Naive thymus-derived CD8-positive, alpha-beta T cell (primary cell): ENCODE measurements around the gene ROM1. TPM values are rescaled to one million over a fixed set of nuclear protein-coding genes. Genes with fewer than 3 reads are reported as not detected.

Experiments
- ATAC-seq, 2 donors: fragments of 150-1000 bp; cut with Tn5 transposase in 1 of 2; sonication (Bioruptor Pico), chemical (Tn5 transposase) in 1 of 2; 1 replicate in 1 of 2; 2 replicates in 1 of 2; pipeline ENCODE4 v1.10.0; 2021; ENCODE audit warnings: mild to moderate bottlenecking in 2 of 2, moderate library complexity in 2 of 2
- POLR2A ChIA-PET: fragments of 350-600 bp; sonication (Branson Sonifier 250); formaldehyde crosslinking; loops from one replicate; lab custom pipeline; 2021; ENCODE audit warnings: antibody characterized with exemption; lab: Charles Lee
- DNase-seq, 10 donors: peaks; one replicate each; pipeline versions ENCODE4 v3.0.0 to v3.0.0-alpha.2; 2020 to 2022
- H3K27ac Mint-ChIP-seq, 10 donors: one replicate each; pipeline ENCODE4 v1.8.0; 2020 to 2022; ENCODE audit warnings: mild to moderate bottlenecking in 10 of 10, mixed read lengths in 10 of 10, moderate library complexity in 4 of 10, inconsistent platforms in 1 of 10
- H3K27me3 Mint-ChIP-seq, 5 donors: one replicate each; pipeline ENCODE4 v1.8.0; 2021 to 2022; ENCODE audit warnings: mixed read lengths in 5 of 5
- H3K36me3 Mint-ChIP-seq, 3 donors: one replicate each; pipeline ENCODE4 v1.8.0; 2020 to 2022; ENCODE audit warnings: mixed read lengths in 3 of 3, mild to moderate bottlenecking in 2 of 3, inconsistent platforms in 1 of 3
- H3K4me1 Mint-ChIP-seq, 4 donors: one replicate each; pipeline ENCODE4 v1.8.0; 2021 to 2022; ENCODE audit warnings: mixed read lengths in 4 of 4
- H3K4me3 Mint-ChIP-seq, 10 donors: one replicate each; pipeline ENCODE4 v1.8.0; 2020 to 2022; ENCODE audit warnings: mild to moderate bottlenecking in 10 of 10, mixed read lengths in 10 of 10, moderate library complexity in 6 of 10, inconsistent platforms in 1 of 10
- H3K9me3 Mint-ChIP-seq, 9 donors: one replicate each; pipeline ENCODE4 v1.8.0; 2020 to 2022; ENCODE audit warnings: mixed read lengths in 9 of 9, mild to moderate bottlenecking in 3 of 9, inconsistent platforms in 1 of 9, moderate library complexity in 1 of 9
- polyA plus RNA-seq, 3 donors: library from polyadenylated mRNA; unstranded; fragments of 300-500 nt; fragmentation: Illumina TruSeq; gene quantifications; one replicate each; pipeline ENCODE4 v1.2.3, GENCODE V29; 2021
- total RNA-seq, 8 experiments: library from RNA in 2 of 8; stranded (reverse) in 2 of 8; gene quantifications; one replicate each; pipeline ENCODE4 v1.2.3 and lab custom pipeline; 2021 to 2026

Gene ROM1
- total and polyA plus RNA-seq, 5 experiments from 2014 or later: 0.82 to 6.1 (median 1.9) TPM

DNA sequence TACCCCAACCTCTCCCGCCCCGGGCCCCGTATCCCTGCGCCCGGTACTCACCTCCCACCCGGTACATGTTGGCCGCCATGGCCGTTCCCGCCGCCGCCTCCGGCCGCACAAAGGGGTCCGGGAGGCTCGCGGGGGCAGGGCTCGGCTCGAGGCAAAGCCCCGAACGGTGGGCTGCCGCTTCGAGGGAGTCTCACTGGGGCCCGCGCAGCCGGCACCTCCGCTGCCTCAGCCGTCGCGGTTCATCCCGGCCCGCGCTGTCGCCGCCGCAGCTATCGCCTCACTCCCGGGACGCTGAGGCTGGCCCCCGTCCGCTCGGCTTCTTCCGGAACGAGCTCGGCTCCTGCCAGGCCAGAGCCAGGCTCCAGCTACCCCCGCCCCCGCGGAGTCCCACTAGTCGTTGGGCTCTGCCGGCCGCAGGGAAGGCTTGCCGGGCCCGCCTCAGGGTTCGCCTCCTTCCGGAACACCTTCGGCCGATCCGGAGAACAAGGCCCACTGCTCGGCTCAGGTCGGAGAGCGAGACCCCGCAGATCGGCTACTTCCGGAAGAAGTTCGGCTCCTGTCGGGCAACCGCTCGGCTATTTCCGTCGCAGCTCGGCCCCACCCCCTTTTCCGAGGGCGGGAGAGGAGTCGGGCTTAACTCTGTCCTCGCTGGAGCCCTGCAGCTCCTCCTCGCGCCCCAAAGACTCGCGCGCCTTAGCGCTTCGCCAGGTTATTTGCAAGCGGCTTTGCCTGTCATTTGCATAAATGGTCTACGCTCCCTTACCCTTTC is 11.5 kb upstream of the ROM1 start, which contains the start of gene MTA2:
MTA2 (minus strand) TSS at position 494 of the 769 bp plus-strand sequence; CDS start at position 79, 415 bp downstream.
- DNase-seq (peak; percentile 95 to 100 (median 99)), ATAC-seq (peak; percentile 82 to 83)
- H3K27ac Mint-ChIP-seq: peak within 1 kb of the TSS; percentile 93 to 97 (median 96)
- H3K4me1 Mint-ChIP-seq: peaks cover 37 to 66% (median 62%) of the 10 kb centered on the region in 4 donors
- no peaks in the 10 kb centered on the region for H3K27me3 Mint-ChIP-seq
- POLR2A ChIA-PET: interaction anchor here (0.6 to 9.9 kb wide), 34 partner anchors 9 to 280 kb away, joined by 3 to 166 read pairs (median 6); partner anchors contain the start of genes AHNAK, B3GAT3, C11orf98 and CSKMT
- H3K9me3 Mint-ChIP-seq: no peaks in the 10 kb centered on the region
- H3K36me3 Mint-ChIP-seq: peaks cover 0 to 69% (median 34%) of the 10 kb centered on the region in 3 donors
- H3K4me3 Mint-ChIP-seq: peak within 1 kb of the TSS; percentile 88 to 95 (median 92)

DNA sequence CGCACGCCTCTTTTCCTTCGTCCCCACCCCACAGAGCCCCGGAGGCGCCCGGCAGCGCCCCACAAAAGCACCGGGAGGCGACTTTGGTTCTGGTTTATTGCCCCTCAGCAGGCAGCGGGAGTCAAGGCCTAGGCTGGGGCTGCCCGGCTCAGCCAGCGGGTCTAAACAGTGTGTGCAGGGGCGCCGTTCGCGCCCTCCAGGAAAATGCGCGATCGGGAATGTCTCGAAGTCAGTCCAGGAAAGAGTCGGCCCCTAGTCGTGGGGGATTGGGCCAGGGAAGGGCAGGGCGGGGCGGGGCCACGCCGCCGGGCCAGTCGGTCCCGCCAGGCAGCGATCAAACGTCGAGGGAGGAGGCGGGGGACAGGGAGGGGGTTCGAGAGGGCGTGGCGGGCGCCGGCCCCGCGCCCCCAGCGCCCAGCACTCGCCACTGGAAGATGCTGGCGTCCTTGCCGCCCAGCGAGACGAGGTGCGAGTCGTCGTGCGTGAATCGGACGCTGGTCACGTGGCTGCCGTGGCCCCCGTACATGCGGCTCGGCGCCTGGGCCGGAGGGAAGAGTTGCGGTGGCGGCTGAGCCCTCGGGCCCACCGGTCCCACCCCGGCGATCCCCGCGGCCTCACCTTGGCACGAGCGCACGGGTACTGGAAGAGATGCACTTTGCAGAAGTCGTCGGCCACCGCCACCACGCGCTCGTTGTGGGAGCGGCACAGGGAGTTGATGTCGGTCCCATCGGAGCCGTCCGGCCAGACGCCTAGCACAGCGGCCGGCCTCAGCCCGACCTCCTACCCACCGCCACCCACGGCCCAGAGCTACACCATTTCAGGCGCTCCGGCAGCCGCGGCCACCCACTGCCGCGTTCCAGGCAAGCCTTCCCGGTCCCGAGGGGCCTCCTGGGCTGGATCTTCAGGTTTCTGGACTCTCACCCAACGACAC is 10.7 kb upstream of the ROM1 start:
- Mint-ChIP-seq H3K36me3 (peaks cover 0 to 67% (median 33%) of the 10 kb centered on the region in 3 donors), H3K4me1 (peaks cover 37 to 63% (median 59%) of the 10 kb centered on the region in 4 donors), H3K27ac (peak overlapping the region; percentile 81 to 97 (median 94)), H3K27me3 (no peaks in the 10 kb centered on the region), H3K9me3 (no peaks in the 10 kb centered on the region), H3K4me3 (peak overlapping the region; percentile 88 to 95 (median 92))
- POLR2A ChIA-PET: interaction anchor here (0.6 to 9.9 kb wide), 33 partner anchors 7 to 279 kb away, joined by 3 to 166 read pairs (median 7); partner anchors contain the start of genes AHNAK, B3GAT3, C11orf98 and CSKMT
- peak in 2 of 10 donors; percentile 20 to 59 for DNase-seq
- ATAC-seq: no peak

DNA sequence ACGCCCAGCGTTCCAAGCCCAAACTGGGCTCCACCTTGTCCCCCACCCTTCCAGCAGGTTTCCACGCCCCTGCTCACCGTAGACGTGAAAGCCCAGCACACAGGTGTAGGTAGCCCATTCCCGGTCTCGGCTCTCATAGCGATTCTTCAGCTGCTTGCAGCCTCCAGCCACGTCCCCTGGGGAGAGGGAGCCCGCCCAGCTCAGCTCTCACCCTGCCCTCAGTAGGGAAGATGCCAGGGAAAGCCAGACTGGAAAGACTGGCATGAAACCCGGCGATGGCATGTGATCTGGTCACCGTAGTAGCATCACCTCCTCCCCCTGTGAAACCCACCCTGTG is 10.0 kb upstream of the ROM1 start:
- H3K27me3 Mint-ChIP-seq: no peaks in the 10 kb centered on the region
- H3K4me3 Mint-ChIP-seq: peak overlapping the region; percentile 54 to 82 (median 70)
- no peaks in the 10 kb centered on the region for H3K9me3 Mint-ChIP-seq
- ATAC-seq (no peak), DNase-seq (no peak)
- POLR2A ChIA-PET: interaction anchor here (1.0 to 9.9 kb wide), 6 partner anchors 8 to 183 kb away, joined by 3 to 166 read pairs (median 7); partner anchors contain the start of genes C11orf98, CSKMT, EML3 and ROM1
- peaks cover 0 to 67% (median 36%) of the 10 kb centered on the region in 3 donors for H3K36me3 Mint-ChIP-seq
- H3K4me1 Mint-ChIP-seq: peaks cover 38 to 63% (median 59%) of the 10 kb centered on the region in 4 donors
- peak overlapping the region in 9 of 10 donors; percentile 39 to 86 (median 64) for H3K27ac Mint-ChIP-seq

DNA sequence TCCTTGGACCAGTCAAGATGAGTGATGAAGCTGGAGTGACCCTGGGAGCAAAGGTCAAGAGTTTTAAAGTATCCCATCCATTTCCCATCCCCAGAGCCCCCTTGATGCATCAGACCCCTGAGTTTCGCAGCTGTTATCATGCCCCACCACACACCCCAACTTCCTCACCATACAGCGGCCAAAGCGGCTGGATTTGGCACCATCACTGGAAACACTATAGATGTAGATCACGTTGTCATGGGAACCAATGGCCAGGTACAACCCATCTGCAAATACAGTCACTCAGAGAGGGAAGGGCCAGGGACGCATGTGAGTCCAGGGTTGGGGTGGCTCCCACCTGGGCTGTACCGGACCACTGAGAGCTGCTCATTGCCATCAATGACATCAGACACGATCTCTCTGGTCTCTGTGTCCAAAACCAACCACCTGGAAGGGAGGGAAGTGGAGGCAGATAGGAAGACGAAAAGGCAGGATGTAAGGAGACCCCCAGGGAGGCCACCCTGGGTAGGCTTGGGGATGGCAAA is 9.2 kb upstream of the ROM1 start:
- Mint-ChIP-seq H3K36me3 (peaks cover 0 to 61% (median 31%) of the 10 kb centered on the region in 3 donors), H3K9me3 (no peaks in the 10 kb centered on the region), H3K4me1 (peaks cover 33 to 62% (median 58%) of the 10 kb centered on the region in 4 donors), H3K4me3 (peak overlapping the region; percentile 48 to 82 (median 66)), H3K27ac (peak overlapping the region in 6 of 10 donors; percentile 39 to 75 (median 64)), H3K27me3 (no peaks in the 10 kb centered on the region)
- POLR2A ChIA-PET: interaction anchor here (0.6 to 9.9 kb wide), 8 partner anchors 8 to 93 kb away, joined by 3 to 166 read pairs (median 6); partner anchors contain the start of genes C11orf98, CSKMT, EML3 and GANAB
- ATAC-seq (no peak), DNase-seq (no peak)

DNA sequence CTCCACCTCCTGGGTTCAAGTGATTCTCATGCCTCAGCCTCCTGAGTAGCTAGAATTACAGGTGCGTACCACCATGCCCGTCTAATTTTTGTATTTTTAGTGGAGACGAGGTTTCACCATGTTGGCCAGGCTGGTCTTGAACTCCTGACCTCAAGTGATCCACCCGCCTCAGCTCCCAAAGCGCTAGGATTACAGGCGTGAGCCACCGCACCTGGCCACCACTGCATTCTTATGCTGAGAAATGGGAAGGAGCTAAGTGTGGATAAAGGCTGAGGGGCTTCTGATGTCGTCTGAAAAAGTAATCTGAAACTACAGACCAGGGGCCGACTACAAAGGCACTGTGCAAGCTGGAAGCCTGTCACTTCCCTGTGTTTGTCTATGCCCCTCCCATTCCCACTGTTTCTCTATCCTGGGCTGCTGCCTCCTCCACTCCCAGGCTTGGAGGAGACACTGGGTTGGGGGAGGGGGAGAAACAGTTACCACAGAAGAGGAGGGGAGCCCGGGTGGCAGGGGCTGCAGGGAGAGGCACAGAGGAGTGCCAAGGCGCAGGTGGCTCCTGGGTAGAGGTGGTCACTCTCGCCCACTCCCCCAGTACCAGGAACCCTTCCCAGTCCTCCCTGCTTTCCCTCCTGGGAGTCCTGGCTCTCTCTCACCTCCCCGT is 8.5 kb upstream of the ROM1 start:
- H3K4me1 Mint-ChIP-seq: peaks cover 32 to 62% (median 57%) of the 10 kb centered on the region in 4 donors
- DNase-seq (no peak), ATAC-seq (no peak)
- peaks cover 0 to 55% (median 29%) of the 10 kb centered on the region in 3 donors for H3K36me3 Mint-ChIP-seq
- POLR2A ChIA-PET: interaction anchor here (0.6 to 9.9 kb wide), 8 partner anchors 7 to 182 kb away, joined by 3 to 166 read pairs (median 8); partner anchors contain the start of genes B3GAT3, C11orf98, CSKMT and EML3
- no peak overlapping the region for H3K4me3 Mint-ChIP-seq
- H3K27me3 Mint-ChIP-seq: no peaks in the 10 kb centered on the region
- no peaks in the 10 kb centered on the region for H3K9me3 Mint-ChIP-seq
- H3K27ac Mint-ChIP-seq: peak overlapping the region in 3 of 10 donors; percentile 40 to 74 (median 66)

DNA sequence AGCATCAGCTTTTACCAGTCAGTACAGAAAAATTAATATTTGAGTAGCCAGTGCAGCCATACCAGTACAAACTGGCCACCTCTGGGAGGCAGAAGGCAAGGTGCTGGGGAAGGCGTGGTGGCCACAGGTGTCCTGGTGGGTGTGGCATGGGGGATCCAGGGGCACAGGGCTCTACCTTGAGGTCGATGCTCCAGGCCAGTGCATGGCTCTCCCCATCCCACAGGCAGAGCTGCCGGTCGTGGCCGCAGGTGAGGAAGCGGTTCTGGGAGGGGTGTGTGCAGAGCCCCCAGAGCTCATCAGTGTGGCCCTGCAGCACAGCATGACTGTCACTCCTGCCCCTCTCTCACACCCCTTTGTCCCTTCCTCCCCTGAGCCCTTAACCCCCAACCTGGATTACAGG is 7.6 kb upstream of the ROM1 start:
- peaks cover 0 to 56% (median 22%) of the 10 kb centered on the region in 3 donors for H3K36me3 Mint-ChIP-seq
- ATAC-seq: no peak
- DNase-seq: no peak
- H3K9me3 Mint-ChIP-seq: no peaks in the 10 kb centered on the region
- H3K27ac Mint-ChIP-seq: peak overlapping the region in 3 of 10 donors; percentile 15 to 56 (median 40)
- no peak overlapping the region for H3K4me3 Mint-ChIP-seq
- peaks cover 29 to 62% (median 57%) of the 10 kb centered on the region in 4 donors for H3K4me1 Mint-ChIP-seq
- H3K27me3 Mint-ChIP-seq: no peaks in the 10 kb centered on the region
- POLR2A ChIA-PET: interaction anchor here (0.6 to 9.9 kb wide), 9 partner anchors 13 to 236 kb away, joined by 3 to 166 read pairs (median 4); partner anchors contain the start of genes B3GAT3, C11orf98, CSKMT and GANAB

DNA sequence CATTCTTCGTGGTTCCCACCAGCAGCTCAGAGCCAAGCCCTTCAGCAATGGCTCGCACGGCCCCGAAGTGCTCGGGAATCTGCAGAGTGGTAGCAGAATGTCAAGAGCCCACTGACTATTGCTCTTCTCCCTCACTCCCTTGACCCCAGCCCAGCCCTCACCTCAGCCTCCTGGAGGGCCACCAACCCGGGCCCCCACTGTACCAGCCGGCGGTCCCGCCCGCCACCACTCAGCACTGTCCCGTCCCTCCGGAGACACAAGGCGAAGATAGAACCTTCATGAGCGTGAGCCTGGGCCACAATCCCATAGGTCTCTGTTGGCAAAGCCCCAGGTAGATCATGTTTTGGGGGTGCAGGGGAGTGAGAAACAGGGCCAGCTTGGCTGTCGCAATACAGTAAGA is 7.2 kb upstream of the ROM1 start:
- H3K27me3 Mint-ChIP-seq: no peaks in the 10 kb centered on the region
- no peaks in the 10 kb centered on the region for H3K9me3 Mint-ChIP-seq
- no peak overlapping the region for H3K4me3 Mint-ChIP-seq
- no peak overlapping the region for H3K27ac Mint-ChIP-seq
- POLR2A ChIA-PET: interaction anchor here (0.6 to 9.9 kb wide), 7 partner anchors 14 to 236 kb away, joined by 3 to 166 read pairs (median 4); partner anchors contain the start of genes B3GAT3, C11orf98, CSKMT and LBHD1
- ATAC-seq: no peak
- peaks cover 0 to 55% (median 22%) of the 10 kb centered on the region in 3 donors for H3K36me3 Mint-ChIP-seq
- DNase-seq: no peak
- H3K4me1 Mint-ChIP-seq: peaks cover 28 to 66% (median 59%) of the 10 kb centered on the region in 4 donors

DNA sequence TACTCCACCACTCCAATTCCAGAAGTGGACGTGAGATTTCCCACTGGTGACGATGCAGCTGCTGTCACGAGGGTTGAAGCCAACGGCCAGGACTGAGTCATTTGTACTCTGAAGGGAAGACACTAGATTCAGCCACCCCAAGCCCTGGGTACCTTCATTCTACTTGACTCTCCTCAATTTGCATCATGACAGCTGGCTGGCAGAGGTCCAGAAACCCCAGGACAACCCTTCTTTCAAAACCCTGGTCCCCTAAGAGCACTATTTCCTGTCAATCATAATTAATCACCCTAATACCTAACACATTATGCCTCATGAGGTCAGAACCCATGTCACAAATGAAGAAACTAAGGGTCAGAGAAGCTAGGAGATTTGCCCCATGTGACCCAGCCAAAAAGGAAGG is 5.3 kb upstream of the ROM1 start:
- DNase-seq (no peak), ATAC-seq (no peak)
- Mint-ChIP-seq H3K27me3 (no peaks in the 10 kb centered on the region), H3K4me3 (peak overlapping the region in 2 of 10 donors; percentile 24 to 33), H3K27ac (peak overlapping the region in 3 of 10 donors; percentile 2 to 44 (median 11)), H3K9me3 (no peaks in the 10 kb centered on the region), H3K36me3 (peaks cover 0 to 51% (median 20%) of the 10 kb centered on the region in 3 donors), H3K4me1 (peaks cover 32 to 74% (median 64%) of the 10 kb centered on the region in 4 donors)
- POLR2A ChIA-PET: interaction anchor here (0.5 to 9.9 kb wide), 7 partner anchors 10 to 58 kb away, joined by 3 to 166 read pairs (median 5); partner anchors contain the start of genes B3GAT3, C11orf98, CSKMT and INTS5

DNA sequence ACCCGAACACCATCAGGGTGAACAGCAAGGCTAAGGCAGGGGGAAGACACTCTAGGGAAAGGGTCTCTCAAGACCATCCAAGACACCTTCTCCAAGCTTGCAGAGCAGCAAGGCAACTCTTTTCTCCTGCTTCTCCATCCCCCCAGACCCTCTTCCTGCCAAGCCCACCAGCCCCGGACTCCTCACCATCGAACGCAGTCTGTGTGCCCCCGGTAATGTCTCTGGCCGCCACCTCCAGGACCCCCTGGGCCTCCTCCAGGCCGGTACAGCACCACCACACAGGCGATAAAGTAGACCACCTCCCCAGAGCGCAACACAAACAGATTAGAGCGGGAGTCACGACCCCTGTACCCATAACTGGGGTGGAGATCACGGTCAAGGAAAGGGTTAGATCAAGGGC is 4.3 kb upstream of the ROM1 start:
- no peaks in the 10 kb centered on the region for H3K9me3 Mint-ChIP-seq
- no peak for DNase-seq
- no peak for ATAC-seq
- no peaks in the 10 kb centered on the region for H3K27me3 Mint-ChIP-seq
- POLR2A ChIA-PET: interaction anchor here (0.7 to 8.0 kb wide), 5 partner anchors 8 to 57 kb away, joined by 4 to 96 read pairs (median 65); partner anchors contain the start of genes C11orf98, CSKMT, GANAB and MTA2
- peak overlapping the region in 5 of 10 donors; percentile 19 to 78 (median 34) for H3K4me3 Mint-ChIP-seq
- H3K36me3 Mint-ChIP-seq: peaks cover 0 to 42% (median 15%) of the 10 kb centered on the region in 3 donors
- peaks cover 28 to 69% (median 58%) of the 10 kb centered on the region in 4 donors for H3K4me1 Mint-ChIP-seq
- peak overlapping the region in 8 of 10 donors; percentile 7 to 79 (median 65) for H3K27ac Mint-ChIP-seq

DNA sequence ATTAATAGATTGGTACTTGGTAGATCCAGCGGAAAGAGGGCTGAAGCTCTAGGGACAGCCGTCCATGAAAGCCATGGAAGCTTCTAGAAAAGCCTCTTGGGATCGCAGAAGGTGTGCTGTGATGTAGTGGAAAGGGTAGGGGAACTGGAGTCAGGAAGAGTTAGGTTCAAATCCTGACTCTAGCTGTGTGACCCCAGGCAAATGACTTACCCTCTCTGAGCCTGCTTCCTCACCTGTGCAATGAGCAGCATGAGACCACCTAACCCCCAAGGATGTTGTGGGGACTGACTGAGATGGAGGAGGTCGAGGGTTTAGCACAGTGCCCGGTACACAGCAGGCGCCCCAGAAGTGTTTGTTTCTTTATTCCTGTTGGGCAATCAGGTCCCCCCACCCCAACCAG is 2.7 kb upstream of the ROM1 start:
- H3K4me1 Mint-ChIP-seq: peaks cover 32 to 64% (median 61%) of the 10 kb centered on the region in 4 donors
- POLR2A ChIA-PET: interaction anchor here (0.6 to 8.0 kb wide), 16 partner anchors 9 to 244 kb away, joined by 3 to 96 read pairs (median 16); partner anchors contain the start of genes B3GAT3, C11orf98, CSKMT and EEF1G

More for the DNA sequence above, 2.7 kb upstream of the ROM1 start:
- H3K27ac Mint-ChIP-seq: peak overlapping the region; percentile 46 to 98 (median 83)
- H3K9me3 Mint-ChIP-seq: no peaks in the 10 kb centered on the region
- ATAC-seq (no peak), DNase-seq (no peak)
- peaks cover 0 to 36% (median 12%) of the 10 kb centered on the region in 3 donors for H3K36me3 Mint-ChIP-seq
- H3K4me3 Mint-ChIP-seq: peak overlapping the region; percentile 60 to 97 (median 78)
- H3K27me3 Mint-ChIP-seq: no peaks in the 10 kb centered on the region
